ENCODE measurements around the gene DNAH6. TPM values are rescaled to one million over a fixed set of nuclear protein-coding genes. Genes with fewer than 3 reads are reported as not detected.

Gene DNAH6
- total RNA-seq, 1 experiment from 2014 or later, result 0.02 TPM

DNA sequence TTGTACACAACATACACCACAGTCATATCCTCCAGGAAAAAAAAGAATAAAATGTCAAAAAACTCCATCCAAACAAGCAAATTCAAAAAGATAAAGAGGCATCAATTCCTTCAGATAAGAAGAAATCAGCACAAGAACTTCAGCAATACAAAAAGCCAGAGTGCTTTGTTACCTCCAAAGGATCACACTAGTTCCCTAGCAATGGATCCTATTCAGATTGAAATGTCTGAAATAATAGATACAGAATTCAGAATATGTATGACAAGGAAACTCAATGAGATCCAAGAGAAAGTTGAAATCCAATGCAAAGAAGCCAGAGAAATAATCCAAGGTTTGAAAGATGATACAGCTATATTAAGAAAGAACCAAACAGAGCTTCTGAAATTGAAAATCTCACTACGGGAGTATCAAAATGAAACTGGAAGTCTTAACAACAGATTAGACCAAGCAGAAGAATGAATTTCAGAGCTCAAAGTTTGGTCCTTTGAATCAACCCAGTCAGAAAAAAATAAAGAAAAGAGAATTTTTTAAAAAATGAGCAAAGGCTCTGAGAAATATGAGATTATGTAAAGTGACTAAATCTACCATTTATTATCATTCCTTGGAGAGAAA is 284.0 kb downstream of the DNAH6 start:
- DNase-seq (ENCODE audit: low read depth), result no peak

DNA sequence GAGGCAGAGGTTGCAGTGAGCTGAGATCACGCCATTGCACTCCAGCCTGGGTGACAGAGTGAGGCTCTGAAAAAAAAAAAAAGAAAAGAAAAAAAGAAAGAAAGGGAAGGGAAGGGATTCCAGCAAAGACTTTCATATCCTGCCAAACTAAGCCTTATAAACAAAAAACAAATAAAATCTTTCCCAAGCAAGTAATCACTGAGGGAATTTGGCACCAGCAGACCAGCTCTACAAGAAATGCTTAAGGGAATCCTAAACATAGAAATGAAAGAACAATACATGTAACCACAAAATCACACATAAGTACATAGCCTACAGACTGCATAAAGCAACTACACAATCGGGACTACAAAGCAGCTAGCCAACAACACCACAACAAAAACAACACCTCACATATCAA is 285.5 kb downstream of the DNAH6 start:
- DNase-seq (ENCODE audit: low read depth), result peak; percentile 3

DNA sequence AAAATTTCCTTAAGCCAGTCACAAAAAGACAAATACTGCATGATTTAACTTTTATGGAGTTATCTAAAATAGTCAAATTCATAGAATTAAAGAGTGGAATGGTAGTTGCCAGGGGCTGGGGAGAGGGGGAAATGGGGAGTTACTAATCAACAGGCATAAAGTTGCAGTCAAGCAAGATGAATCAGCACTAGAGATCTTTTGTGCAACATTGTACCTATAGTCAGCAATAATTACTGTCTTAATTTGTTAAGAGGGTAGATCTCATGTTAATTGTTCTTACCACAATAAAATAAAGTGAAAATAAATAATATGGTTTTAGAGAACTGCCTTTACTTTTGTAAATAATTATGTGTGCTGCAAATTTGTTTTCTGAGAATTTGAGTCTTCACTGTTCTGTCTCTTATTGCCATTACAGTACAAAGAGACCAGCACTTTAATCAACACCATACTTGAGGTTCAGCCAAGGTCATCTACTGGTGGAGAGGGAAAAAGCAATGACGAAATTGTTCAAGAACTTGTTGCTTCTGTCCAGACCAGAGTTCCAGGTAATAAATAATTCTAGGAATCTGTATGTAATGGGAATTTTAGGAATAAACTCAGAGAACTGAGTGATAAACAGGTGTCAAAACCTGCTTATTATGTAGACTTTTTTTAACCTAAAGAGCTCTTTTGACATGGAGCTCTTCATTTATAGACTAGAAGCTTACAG is 289.1 kb downstream of the DNAH6 start:
- DNase-seq (ENCODE audit: low read depth), result peak; percentile 63

DNA sequence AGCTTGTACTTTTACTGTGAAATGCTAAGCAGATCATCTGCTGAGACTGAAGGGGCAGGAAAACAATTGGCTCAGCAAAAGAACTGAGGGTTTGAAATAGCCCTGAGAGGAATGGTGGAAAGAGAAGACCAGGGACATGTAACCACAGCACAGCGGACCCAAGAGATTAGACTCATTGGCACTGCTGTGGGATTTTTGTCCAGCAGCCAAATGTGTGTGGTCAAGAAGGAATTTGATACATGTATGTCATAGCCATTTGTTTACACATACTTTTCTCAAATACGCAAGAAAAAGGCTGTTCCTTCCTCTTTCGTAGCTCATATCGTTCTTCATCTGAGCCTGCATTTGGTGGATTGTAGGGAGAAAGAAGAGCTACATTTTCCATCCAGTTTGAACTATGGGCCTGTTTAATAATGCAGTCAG is 290.8 kb downstream of the DNAH6 start:
- DNase-seq (ENCODE audit: low read depth), result peak; percentile 99

DNA sequence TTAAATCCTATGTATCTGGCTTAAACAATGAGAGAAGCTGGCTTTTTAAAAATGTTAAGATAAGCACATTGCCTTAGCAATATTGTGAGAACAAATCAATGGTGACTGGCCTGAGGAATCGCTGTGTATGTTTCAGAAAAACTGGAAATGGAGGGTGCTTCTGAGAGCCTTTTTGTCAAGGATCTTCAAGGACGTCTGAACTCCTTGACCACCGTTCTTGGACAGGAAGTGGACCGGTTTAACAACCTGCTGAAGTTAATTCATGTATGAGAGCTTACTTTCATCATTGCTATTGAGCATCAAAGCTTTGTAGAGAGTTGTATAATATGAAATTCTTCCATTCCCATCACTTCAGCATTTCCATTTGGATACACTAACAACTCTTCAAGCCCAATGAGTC is 292.0 kb downstream of the DNAH6 start:
- DNase-seq (ENCODE audit: low read depth), result no peak

DNA sequence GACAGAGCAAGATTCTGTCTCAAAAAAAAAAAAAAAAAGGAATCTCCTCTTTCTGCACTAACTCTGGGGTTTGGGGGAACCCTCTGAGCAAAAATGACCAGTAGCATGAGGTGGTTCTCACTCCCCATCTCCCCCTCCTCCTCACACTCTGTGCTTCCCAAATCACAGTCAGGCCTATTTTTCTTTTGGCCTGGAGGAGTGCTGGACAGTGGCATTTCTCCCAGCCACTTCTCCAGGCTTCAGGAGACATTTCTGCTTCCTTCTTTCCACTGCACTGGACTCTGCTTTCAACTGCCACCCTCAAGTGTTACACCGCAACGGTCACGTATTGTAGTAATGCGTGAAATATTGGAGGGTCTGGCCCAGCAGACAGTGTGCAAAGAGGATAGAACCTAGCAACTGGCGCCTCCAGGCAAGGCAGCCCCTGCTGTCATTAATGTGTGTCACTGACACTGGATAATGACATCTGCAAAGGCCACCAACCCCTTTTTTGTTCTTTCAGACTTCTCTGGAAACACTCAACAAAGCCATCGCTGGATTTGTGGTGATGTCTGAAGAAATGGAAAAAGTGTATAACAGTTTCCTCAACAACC is 295.6 kb downstream of the DNAH6 start:
- DNase-seq (ENCODE audit: low read depth), result no peak

DNA sequence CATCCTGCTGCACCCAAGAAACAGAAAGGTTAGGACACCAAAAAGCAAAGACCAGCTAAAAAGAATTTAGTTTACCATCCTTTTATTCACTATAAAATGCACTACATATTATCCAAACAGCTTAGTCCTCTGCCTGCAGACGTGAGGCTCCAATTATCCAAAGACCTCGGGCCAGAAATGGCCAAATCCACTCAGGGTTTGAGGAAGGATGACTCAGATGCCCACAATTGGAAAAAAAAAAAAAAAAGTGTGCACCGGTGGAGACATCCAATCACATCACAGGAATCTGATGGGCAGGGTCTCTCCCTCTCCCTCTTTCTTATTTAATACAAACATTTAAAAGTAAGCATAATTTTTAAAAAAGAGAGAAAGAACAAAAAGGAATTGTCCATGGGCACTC is 298.8 kb downstream of the DNAH6 start:
- peak; percentile 53 for DNase-seq (ENCODE audit: low read depth)

DNA sequence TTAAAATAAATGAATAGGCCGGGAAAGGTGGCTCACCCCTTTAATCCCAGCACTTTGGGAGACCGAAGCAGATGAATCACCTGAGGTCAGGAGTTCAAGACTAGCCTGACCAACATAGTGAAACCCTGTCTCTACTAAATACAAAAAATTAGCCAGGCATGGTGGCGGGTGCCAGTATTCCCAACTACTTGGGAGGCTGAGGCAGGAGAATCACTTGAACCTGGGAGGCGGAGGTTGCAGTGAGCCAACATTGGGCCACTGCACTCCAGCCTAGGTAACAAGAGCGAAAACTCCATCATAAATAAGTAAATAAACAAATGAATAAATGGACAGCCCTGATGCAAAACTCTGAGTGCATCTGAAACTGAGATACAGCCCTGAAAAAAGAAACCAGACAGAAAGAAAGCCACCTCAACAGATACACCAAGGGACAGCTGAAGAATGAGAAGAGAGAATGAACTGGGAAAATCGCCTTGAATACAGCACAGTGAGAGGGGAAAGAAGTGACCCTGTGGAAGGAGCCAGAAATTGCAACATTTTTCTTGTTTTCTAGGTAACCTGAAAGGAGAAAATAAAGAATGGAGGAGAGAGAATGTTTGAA is 300.2 kb downstream of the DNAH6 start:
- DNase-seq (ENCODE audit: low read depth), result no peak

DNA sequence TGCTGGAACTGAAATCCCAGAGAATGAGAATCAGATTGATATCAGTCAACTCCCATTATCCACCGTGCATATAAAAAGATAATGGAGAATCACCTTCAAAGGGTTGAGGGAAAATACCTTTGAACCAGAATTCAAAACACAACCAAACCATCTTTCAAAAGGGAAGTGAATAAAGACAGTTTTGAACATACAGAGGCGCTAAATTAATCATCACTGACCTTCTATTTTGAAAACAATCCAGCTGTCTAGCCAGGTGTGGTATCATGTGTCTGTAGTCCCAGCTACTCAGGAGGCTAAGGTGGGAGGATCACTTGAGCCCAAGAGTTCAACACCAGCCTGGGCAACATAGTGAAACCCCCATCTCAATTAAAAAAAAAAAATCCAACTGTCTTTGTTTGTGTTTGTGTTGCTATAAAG is 300.9 kb downstream of the DNAH6 start:
- DNase-seq (ENCODE audit: low read depth), result no peak

DNA sequence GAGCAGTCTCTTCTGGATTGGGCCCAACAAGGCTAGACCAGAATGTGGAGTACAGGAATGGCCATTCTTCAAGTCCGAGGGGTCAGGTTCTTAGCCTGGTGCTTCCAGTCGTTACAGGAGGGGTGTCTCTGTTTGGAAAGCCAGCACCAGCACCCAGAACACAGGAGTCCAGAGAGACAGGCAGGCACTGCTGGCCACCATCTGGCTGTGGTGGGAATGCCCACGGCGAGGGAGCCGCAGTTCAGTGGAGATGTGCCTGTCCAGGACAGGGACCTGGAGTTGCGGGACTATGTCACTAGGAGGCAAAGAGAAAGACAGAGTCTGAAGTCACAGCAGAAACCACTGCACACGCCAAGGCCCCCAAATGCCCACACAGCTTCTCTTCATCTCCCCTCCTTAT is 305.5 kb downstream of the DNAH6 start:
- no peak for DNase-seq (ENCODE audit: low read depth)

DNA sequence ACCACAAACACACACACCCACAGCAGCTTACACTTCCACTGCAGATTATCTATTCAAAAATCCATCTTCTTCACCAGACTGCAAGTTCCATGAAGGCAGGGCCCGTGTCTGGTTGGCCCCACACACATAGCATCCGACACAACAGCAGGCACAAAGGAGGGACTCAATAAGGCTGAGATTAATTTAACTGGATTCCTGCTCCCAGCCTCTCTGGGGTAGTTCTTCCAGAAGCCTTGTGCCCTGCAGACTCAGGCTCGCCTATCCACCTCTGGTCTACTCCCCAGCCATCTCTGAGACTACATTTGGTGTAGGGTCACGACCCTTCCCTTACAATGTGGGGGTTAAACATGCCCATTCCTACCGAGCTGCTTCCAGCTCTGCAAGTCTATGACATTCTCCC is 306.9 kb downstream of the DNAH6 start:
- no peak for DNase-seq (ENCODE audit: low read depth)

DNA sequence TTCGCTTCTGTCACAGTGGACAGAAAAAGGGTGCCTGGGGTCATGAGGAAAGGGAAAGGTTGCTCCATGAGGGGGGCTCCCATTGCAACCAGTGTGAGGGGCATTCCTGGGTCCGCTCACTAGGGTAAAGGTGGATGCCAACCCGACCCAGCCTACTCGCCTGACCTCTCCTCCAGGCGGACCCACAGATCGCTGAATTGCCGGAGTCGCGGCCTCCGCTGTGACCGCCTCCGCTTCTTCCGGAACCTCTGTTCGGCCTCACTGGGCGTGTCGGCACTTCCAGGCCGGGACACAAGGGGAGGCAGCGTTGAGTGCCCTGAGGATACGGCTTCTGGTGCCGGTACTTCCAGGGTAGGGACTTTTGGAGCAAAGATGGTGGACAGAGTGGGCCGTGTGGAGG is 307.5 kb downstream of the DNAH6 start:
- DNase-seq (ENCODE audit: low read depth), result no peak

DNA sequence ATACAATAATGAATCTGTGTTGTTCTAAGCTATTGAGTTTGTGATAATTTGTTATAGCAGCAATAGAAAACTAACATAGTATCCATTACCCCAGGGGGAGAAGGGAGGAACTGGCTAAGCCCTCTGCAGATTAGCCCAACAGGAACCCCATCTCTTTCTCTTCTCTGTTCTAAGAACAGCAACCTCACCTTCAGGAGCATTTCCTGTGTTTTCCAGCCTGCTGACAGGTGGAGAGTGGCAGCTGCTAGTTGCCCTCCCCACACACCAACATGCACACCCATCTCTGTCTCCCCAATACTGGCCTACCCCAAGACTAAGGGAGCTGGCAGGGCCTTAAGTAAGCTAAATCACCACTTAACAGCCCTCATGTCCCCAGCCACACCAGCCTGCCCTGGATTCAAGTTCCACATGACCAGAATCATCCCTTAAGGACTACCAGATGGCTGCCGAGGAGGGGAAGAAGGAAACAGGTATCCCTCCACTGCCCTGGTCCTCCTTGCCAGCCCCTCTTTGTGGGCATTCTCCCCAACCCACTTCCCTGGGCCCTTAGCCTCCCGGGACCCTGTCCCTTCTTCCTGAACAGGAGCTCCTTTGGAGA is 311.8 kb downstream of the DNAH6 start:
- no peak for DNase-seq (ENCODE audit: low read depth)

DNA sequence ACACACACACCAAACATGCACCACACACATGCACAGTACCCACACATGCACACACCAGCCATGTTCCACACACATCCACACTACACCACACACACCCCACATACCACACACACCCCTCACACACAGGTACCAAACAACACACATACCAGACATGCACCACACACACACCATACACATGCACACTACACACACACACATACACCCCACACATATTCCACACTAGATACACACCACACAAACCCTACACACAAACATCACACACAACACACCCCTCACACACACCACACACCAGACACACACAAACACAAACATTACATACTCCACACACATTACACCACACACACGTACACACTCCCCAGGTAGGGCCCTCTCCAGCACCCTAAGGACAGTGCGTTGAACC is 313.4 kb downstream of the DNAH6 start:
- DNase-seq (ENCODE audit: low read depth), result no peak

DNA sequence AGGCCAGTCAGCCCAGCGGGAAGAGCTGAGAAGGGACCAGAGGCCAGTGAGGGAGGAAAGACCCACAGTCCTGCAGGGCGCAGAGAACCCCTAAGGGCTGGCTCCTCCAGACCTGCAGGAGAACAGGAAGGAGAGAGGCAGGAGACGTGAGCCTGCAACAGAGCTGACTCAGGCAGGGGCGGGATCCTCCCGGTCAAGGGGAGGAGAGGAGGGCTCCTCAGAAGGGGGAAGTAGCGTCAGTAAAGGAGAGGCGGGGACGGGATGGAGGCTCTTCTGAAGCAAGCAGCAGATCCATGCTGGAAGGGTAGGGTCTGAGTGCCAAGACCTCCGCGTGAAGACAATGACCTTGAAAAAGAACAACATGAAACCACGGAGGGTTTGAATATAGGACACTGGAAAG is 313.8 kb downstream of the DNAH6 start:
- peak; percentile 63 for DNase-seq (ENCODE audit: low read depth)

DNA sequence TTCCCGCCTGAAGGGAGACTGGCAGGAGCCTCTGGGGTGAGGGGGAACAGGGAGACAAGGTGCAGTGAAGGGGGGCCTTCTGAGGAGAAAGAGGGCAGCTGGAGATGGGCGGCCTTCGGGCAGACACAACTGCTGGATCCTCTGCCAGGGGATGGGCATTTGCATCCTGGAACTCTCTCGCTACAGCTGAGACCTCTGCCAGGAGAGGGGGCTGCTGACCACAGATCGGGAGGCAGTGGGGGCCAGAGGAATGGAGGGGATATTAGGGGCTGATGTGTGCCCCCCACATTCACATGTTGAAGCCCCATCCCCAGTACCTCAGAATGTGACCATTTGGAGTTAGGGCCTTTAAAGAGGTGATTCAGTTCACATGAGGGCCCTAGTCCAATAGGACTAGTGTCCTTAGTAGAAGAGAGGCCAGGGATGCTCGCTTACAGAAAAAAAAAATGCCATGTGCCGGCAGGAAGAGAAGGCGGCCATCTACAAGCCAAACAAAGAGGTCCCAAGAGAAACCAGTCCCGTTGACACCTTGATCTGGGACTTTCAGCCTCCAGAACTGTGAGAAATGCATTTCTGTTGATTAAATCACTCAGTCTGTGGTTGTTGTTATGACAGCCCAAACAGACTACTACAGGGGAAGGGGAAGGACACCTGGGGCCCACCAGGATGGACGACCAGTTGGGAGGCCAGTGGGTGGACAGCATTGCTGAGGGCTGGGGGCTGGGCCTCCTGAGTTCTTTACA is 314.6 kb downstream of the DNAH6 start:
- DNase-seq (ENCODE audit: low read depth), result peak; percentile 9

DNA sequence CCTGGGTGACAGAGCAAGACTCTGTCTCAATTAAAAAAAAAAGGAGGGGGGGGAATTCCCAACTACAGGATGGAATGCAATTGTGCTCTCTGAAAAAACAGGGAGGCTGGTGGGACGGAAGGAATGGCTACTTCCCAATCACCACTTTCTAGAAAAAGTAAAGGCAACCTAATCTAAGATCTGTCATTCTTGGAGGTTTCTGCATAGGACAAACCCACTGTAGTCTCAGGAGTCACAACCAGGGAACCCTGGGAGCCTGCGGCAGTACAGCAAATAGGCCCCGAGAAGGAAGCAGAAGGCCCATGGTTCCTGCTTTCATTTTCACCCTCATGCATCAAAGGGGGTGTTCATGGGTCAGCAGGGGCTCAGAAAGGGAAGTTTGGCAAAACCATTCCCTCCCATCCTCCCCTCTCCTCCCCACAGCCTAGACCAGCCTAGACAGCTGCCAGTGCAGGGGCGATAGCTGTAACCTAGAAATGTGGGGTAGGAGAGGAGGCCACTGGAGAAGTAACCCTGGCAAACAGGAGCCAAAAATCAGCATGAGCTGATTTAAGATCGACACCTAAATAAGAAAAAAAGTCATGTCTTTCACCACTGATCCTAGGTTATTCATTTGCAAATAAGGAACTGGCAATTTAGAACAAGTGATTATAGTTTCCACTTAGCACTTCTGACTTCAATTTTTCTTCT is 316.6 kb downstream of the DNAH6 start:
- DNase-seq (ENCODE audit: low read depth), result no peak

DNA sequence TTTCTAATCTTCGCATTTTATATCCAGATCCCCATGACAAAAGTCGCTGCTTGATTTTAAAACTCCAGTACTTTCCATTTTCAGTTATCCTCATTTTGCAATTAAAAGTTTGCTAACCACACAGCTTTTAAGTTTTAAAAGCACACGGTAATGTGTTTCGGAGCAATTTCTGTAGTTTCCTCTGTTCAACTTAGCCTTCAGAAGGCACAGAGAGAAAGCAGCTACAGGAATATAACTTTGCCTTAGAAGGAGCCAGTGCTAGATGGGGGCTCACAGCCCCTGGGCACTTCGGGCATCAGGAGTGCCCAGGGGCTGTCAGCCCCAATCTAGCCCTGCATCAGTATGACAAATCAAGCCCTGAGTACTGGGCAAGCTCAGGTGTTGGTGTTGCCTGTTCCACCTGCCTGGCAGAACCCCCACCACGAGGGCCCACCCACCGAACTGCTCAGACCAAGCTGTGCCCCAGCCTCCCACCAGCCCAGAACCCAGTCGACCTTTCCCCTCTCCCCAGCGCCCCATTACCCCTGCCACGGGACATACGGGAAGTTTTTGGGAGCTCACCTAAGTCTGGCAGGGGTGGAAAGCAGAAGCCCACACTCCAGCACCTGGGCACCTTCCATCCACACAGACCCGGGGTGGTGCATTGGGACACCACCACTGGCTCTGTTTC is 317.3 kb downstream of the DNAH6 start:
- DNase-seq (ENCODE audit: low read depth), result no peak

DNA sequence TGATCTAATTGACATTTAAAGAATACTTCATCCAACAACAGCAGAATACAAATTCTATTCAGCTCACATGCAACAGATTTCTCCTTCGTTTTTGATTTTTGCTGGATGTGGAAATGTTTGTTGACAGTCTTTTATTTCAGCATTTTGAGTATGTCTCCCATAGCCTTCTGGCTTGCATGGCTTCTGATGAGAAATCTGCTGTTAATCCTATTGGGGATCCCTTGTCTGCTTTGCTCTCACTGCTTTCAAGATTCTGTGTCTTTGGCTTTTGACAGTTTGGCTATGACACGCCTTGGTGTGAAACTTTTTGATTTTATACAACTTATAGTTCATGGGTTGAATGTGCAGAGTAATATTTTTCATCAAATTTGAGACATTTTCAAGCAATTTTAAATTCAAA is 319.9 kb downstream of the DNAH6 start:
- no peak for DNase-seq (ENCODE audit: low read depth)

DNA sequence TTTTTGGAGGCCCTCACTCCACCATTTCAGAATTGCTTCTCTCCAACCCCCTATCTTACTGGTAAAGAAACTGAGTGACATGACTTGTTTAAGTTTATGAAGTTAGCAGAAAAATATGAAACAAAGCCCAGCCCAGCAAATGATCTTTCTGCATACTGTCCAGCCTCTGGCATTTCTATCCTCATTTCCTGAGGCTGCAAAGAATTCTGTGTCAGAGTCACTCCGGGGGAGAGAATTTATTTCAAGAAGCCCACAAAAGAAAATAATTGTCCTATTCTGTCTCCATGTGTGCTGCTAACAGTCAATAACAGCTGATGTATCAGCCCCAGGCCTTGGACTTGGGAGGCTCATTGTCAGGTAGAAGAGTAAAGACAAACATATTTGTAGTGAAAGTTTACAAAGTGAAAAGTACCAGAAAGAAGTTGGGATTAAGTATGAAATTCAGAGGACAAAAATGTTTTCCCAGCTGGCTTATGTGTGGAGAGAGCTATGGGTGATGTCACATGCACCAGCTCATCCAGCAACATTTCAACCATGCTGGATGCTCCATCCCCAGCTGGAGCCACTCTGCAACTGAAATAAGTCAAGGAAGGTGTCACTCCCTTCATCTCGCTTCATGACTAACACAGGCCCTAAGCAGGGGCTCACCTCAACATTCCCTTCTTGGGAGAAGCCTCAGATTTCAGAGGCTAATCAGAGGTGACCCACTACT is 322.3 kb downstream of the DNAH6 start:
- no peak for DNase-seq (ENCODE audit: low read depth)
